H1 (cell line): ENCODE data around the gene COMP. TPM values are rescaled to one million over a fixed set of nuclear protein-coding genes. Genes with fewer than 3 reads are reported as not detected.

Experiments
- CHD1 ChIP-seq: IDR thresholded peaks from 2 replicates; pipeline ENCODE4 v1.6.1; 2012; ENCODE audit warnings: low read depth, low read length, improper control_type of control experiment
- EP300 ChIP-seq, 2 experiments: IDR thresholded peaks; 1 replicate in 1 of 2; 2 replicates in 1 of 2; pipeline ENCODE4 v1.6.1; 2011 to 2012; ENCODE audit warnings: low read depth in 2 of 2, low read length in 2 of 2, mild to moderate bottlenecking in 2 of 2, borderline replicate concordance in 1 of 2, inconsistent platforms in 1 of 2, moderate library complexity in 1 of 2
- TEAD4 ChIP-seq: IDR thresholded peaks from 2 replicates; pipeline ENCODE4 v1.6.1; 2012; ENCODE audit warnings: low read depth, low read length, inconsistent platforms, mixed read lengths
- polyA plus RNA-seq, 7 experiments: library from polyadenylated mRNA; depleted of rRNA in 3 of 7; stranded (reverse) in 5 of 7; unstranded in 2 of 7; fragments of >200 nt in 5 of 7; fragments of 200-250 nt in 2 of 7; gene quantifications; 1 replicate in 5 of 7; 2 replicates in 1 of 7; 4 replicates in 1 of 7; pipeline versions ENCODE4 v1.2.1 to v1.2.3, GENCODE V29; 2011 to 2013; ENCODE audit warnings: missing spikeins in 2 of 7, mixed read lengths in 2 of 7
- total RNA-seq: library from RNA; stranded (reverse); fragmentation: NEBNext Ultra II Directional; extraction: Animal tissue kit (Norgen Biotek cat#: 25700); gene quantifications from 2 replicates; pipeline ENCODE4 v1.2.1, GENCODE V29; 2021

Gene COMP
- total and polyA plus RNA-seq, 2 of the 8 experiments (the other 6 are each of a cell fraction or from before 2014, with no cell fraction given): 0.17 TPM

DNA sequence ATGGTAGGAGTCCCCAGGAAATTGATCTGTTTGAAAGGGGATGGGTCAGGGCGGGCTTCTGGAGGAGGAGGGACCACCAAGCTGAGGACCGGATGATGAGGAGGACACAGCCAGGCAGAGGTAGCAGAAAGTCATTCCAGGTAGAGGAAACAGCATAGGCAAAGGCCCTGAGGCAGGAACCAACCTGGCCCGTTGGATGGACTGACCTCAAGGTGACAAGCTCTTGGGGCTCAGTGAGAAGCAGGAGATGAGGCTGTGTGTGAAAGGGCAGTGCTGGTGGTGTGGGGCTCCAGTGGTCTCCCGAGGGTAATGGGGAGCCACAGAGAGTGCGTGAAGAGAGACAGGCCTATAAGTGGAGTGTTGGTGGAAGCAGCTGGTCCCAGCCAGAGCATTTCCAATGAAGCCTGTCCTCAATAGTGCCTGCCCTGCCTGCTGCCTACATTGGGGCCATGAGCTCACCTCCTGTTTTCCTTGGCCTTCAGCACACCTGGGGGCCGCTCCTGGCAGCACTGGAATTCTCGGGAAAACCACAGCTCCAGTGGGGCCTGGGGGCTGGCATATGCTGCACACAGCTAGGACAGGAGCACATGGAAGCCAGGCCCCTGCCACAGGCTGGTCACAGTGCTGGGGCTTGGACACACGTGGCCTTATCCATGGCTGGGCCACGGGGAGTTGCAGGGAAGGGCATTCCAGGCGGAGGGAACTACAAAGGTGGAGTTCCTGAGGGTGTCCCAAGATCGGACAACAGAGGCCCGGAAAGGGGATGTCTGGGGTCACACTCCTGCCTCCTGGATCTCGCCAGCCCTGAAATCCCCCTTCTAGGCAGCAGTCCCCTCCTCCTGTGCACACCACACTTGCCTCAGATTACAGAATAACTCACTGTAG lies 2.3 kb upstream of the COMP start (continued):
- TF ChIP-seq CHD1 (no peak), EP300 (IDR thresholded peaks at IDR 0.05; ENCODE audit: borderline replicate concordance in 1 of 2, low read depth in 2 of 2, low read length in 2 of 2) (no peak), TEAD4 (no peak)
